A673 (cell line): ENCODE results near the gene EPHB6.

Experiments
- EZH2 ChIP-seq: fragments of 200-600 bp; sonication (generic); IDR thresholded peaks from 2 replicates; pipeline ENCODE4 v1.6.1; 2017; ENCODE audit warnings: borderline replicate concordance, low read depth, mild to moderate bottlenecking, mixed read lengths, antibody characterized with exemption, low read length; ENCODE audit not compliant: poor library complexity, severe bottlenecking
- TF ChIP-seq, protein P1 (sequence below): fragments of 300-800, 200-600 bp; sonication (generic); conservative IDR thresholded peaks from 2 replicates; pipeline ENCODE4 v1.5.1; 2017; ENCODE audit warnings: low read depth, mild to moderate bottlenecking, antibody characterized with exemption, low read length, moderate library complexity, mixed read lengths

DNA sequence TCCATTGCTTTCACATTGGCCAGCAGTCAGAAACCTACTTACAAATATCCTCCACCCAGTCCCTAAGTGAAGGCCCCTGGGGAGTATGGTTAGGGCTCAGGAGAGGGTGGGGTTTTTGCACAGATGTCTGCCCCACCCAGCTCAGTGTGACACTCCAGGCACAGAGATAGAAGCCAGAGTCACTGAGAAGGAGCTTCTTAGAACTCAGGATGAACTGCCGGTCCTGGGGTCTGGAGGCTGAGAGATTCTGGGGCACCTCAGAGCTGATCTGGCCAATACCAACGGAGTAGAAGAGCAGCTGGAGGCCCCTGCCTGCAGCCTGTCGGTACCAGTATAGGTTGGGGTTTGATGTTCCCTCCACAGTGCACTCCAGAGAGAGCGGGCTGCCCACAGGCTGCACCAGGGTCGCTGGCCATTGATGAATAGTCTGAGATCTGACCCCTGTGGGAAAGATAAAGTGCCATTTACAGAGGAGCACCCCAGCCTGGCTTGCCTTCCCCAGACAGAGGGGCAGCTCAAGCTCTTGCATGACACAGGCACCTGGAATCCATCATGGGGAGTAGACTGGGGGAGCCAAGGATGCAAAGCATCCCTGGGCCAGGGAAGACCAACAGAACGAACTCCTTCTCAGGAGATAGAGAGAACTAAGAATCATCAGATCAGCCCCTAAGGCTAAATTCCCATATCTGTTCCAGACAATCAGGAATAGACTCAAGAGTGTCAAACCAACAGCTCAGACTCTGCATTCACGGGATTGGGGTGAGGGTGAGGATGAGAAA is 42.2 kb upstream of the EPHB6 start:
- TF ChIP-seq, protein P1, sequence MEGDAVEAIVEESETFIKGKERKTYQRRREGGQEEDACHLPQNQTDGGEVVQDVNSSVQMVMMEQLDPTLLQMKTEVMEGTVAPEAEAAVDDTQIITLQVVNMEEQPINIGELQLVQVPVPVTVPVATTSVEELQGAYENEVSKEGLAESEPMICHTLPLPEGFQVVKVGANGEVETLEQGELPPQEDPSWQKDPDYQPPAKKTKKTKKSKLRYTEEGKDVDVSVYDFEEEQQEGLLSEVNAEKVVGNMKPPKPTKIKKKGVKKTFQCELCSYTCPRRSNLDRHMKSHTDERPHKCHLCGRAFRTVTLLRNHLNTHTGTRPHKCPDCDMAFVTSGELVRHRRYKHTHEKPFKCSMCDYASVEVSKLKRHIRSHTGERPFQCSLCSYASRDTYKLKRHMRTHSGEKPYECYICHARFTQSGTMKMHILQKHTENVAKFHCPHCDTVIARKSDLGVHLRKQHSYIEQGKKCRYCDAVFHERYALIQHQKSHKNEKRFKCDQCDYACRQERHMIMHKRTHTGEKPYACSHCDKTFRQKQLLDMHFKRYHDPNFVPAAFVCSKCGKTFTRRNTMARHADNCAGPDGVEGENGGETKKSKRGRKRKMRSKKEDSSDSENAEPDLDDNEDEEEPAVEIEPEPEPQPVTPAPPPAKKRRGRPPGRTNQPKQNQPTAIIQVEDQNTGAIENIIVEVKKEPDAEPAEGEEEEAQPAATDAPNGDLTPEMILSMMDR: no peak
- no peak for TF ChIP-seq EZH2
